SK-N-MC (cell line): ENCODE data around the gene ZBTB17.

Source experiments
- DNase-seq: peaks from one replicate; pipeline ENCODE4 v3.0.0-alpha.2; 2011; ENCODE audit warnings: low read depth, low spot score
- H3K27ac ChIP-seq: fragments of 200-600 bp; sonication (generic); 2 replicates; pipeline ENCODE4 v1.5.1; 2016; ENCODE audit warnings: mixed run types
- H3K36me3 ChIP-seq: fragments of 200-600 bp; sonication (generic); 2 replicates; pipeline ENCODE4 v1.6.1; 2017; ENCODE audit warnings: antibody characterized with exemption, low read length, mixed read lengths; ENCODE audit not compliant: insufficient read depth
- H3K4me3 ChIP-seq: fragments of 200-600 bp; sonication (generic); 2 replicates; pipeline ENCODE4 v1.5.1; 2016
- H3K9ac ChIP-seq: fragments of 200-600 bp; sonication (generic); 2 replicates; pipeline ENCODE4 v1.8.0; 2017; ENCODE audit warnings: mixed run types, mixed read lengths; ENCODE audit not compliant: insufficient read length
- H3K9me3 ChIP-seq: fragments of 200-600 bp; sonication (generic); 2 replicates; pipeline ENCODE4 v1.6.1; 2017; ENCODE audit warnings: low read depth, mild to moderate bottlenecking, antibody characterized with exemption, low read length, moderate library complexity, mixed read lengths
- EZH2 ChIP-seq: fragments of 200-600 bp; sonication (generic); IDR thresholded peaks from one replicate; pipeline ENCODE4 v1.6.1; 2017; ENCODE audit warnings: antibody characterized with exemption
- FOXP2 ChIP-seq: optimal IDR thresholded peaks from 2 replicates; pipeline ENCODE3; 2011; ENCODE audit warnings: mild to moderate bottlenecking, moderate library complexity; ENCODE audit not compliant: insufficient read depth; ENCODE audit errors: extremely low read length, control extremely low read depth
- POLR2AphosphoS5 ChIP-seq: IDR thresholded peaks from 2 replicates; pipeline ENCODE4 v1.6.1; 2012; ENCODE audit warnings: mild to moderate bottlenecking, low read depth, low read length, borderline replicate concordance

The ZBTB17 gene

GRCh38 chr1:15950302-15950701, 25.6 kb downstream of the ZBTB17 start:
- no peak overlapping the region for H3K9ac ChIP-seq
- H3K27ac ChIP-seq: peak overlapping the region; percentile 32; the same call in 1 of the 2 replicates
- H3K36me3 ChIP-seq: peaks cover 13% of the 10 kb centered on the region; the same call in 1 of the 2 replicates
- DNase-seq: no peak
- no peaks in the 10 kb centered on the region for H3K9me3 ChIP-seq
- TF ChIP-seq EZH2: no peak
- TF ChIP-seq FOXP2: no peak
- TF ChIP-seq POLR2AphosphoS5: no peak
- no peak overlapping the region for H3K4me3 ChIP-seq

GRCh38 chr1:15949453-15950245, 26.3 kb downstream of the ZBTB17 start:
- no peak for DNase-seq
- H3K4me3 ChIP-seq: no peak overlapping the region
- H3K9me3 ChIP-seq: no peaks in the 10 kb centered on the region
- H3K27ac ChIP-seq: peak overlapping the region; percentile 32
- TF ChIP-seq FOXP2: no peak
- no peak for TF ChIP-seq EZH2
- no peak; the same call in 1 of the 2 replicates for TF ChIP-seq POLR2AphosphoS5
- no peak overlapping the region for H3K9ac ChIP-seq
- H3K36me3 ChIP-seq: peaks cover 14% of the 10 kb centered on the region; the same call in 1 of the 2 replicates

GRCh38 chr1:15948595-15949452, 27.1 kb downstream of the ZBTB17 start:
- peak overlapping the region; percentile 32 for H3K27ac ChIP-seq
- TF ChIP-seq FOXP2 (no peak), POLR2AphosphoS5 (no peak), EZH2 (no peak)
- H3K9ac ChIP-seq: no peak overlapping the region
- no peak overlapping the region for H3K4me3 ChIP-seq
- DNase-seq: no peak
- H3K36me3 ChIP-seq: peaks cover 21% of the 10 kb centered on the region; the same call in 1 of the 2 replicates
- H3K9me3 ChIP-seq: no peaks in the 10 kb centered on the region

- Histone ChIP-seq H3K27ac (peak overlapping the region; percentile 32), H3K9me3 (no peaks in the 10 kb centered on the region), H3K9ac (no peak overlapping the region), H3K4me3 (no peak overlapping the region), H3K36me3 (peaks cover 28% of the 10 kb centered on the region; the same call in 1 of the 2 replicates)
- TF ChIP-seq FOXP2 (no peak), POLR2AphosphoS5 (no peak), EZH2 (no peak)
- DNase-seq: no peak
These were observed 27.8 kb downstream of the ZBTB17 start for GRCh38 chr1:15948091-15948591.

- DNase-seq: no peak
- H3K9me3 ChIP-seq: no peaks in the 10 kb centered on the region
- H3K27ac ChIP-seq: no peak overlapping the region
- H3K9ac ChIP-seq: no peak overlapping the region
- no peak for TF ChIP-seq POLR2AphosphoS5
- TF ChIP-seq EZH2: no peak
- TF ChIP-seq FOXP2: no peak
- peaks cover 34% of the 10 kb centered on the region; the same call in 1 of the 2 replicates for H3K36me3 ChIP-seq
- no peak overlapping the region for H3K4me3 ChIP-seq
These were observed 28.4 kb downstream of the ZBTB17 start for GRCh38 chr1:15947382-15948090.

- DNase-seq: no peak
- no peak overlapping the region for H3K27ac ChIP-seq
- H3K36me3 ChIP-seq: peaks cover 42% of the 10 kb centered on the region; the same call in 1 of the 2 replicates
These were observed 29.1 kb downstream of the ZBTB17 start for GRCh38 chr1:15946571-15947381.

GRCh38 chr1:15945832-15946448, 30.0 kb downstream of the ZBTB17 start:
- Histone ChIP-seq H3K36me3 (peaks cover 50% of the 10 kb centered on the region; the same call in 1 of the 2 replicates), H3K9ac (no peak overlapping the region), H3K4me3 (no peak overlapping the region), H3K27ac (no peak overlapping the region), H3K9me3 (no peaks in the 10 kb centered on the region)
- TF ChIP-seq FOXP2 (no peak), POLR2AphosphoS5 (no peak), EZH2 (no peak)
- no peak for DNase-seq

More at GRCh38 chr1:15946571-15947381, 29.1 kb downstream of the ZBTB17 start:
- H3K9ac ChIP-seq: no peak overlapping the region
- H3K9me3 ChIP-seq: no peaks in the 10 kb centered on the region
- H3K4me3 ChIP-seq: no peak overlapping the region
- TF ChIP-seq EZH2 (no peak), FOXP2 (no peak), POLR2AphosphoS5 (no peak)
